HG03097 (cell line): ENCODE data around the gene AKAP6.

Experiments
- ATAC-seq: cut with Tn5 transposase; IDR thresholded peaks from one replicate; pipeline ENCODE4 v1.9.1; 2021; ENCODE audit not compliant: unreplicated experiment, low FRiP score

AKAP6 gene

DNA sequence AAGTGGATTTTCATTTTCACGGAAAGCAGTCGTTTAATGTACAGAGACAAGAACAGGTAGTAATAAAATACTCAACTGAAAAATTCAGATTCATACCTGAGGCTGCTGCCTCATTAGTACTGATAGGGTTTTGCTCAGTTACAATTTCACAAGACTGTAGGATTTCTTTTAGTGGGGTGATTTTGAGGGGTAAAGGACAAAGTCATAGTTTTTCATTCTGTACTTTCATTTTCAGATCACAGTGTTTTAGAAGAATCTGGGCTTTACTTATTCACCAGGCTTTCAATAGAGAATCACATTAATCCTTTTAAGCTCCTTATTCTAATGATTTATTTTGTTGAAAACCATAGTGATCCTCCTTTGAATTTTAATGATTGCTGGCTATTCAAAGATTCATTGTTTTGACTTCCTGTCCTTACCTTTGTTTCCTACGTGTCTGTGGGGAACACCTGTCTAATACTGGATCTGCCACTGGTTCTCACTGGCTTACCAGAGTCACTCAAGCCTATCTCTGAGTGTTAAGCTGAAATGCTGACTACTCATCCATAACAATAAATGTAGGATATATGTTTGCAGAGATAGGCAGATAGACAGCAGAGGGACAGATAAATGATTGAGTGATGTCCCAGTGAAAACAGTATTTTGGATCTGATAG is 365.8 kb downstream of the AKAP6 start:
- ATAC-seq = no peak

DNA sequence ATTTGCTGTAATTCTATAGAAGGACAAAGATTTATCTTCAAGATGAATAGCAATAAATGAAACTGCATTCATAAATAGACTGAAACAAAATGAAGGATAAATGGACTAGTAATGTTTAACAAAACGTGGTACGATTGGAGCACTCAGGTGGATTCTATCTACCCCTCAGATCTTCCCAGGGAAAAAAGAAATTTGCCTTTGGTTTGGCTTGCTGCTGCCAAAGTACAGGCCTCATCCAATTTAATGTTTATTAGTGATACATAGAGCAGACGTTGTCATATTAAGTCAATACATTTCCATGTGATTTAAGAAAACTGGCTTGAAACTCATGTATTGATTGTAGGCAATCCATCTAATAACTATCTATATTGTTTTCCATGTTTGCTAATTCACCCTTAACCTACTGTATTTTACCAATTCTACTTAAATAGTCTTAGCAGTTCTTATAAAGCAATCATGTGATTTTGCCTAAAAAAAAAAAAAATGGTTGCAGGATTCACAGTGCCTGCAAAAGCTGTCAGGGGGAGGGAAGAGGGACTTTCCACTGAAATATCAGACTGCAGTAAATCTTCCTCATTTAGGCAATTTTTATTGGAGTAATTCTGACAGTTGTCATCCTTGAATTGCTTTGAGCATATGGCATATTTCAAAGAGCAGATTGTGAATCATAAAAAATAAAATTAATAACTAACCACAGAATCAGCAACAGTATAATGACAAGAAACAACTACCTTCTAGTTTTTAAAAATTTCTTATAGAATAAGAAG is 367.4 kb downstream of the AKAP6 start:
- no peak for ATAC-seq

DNA sequence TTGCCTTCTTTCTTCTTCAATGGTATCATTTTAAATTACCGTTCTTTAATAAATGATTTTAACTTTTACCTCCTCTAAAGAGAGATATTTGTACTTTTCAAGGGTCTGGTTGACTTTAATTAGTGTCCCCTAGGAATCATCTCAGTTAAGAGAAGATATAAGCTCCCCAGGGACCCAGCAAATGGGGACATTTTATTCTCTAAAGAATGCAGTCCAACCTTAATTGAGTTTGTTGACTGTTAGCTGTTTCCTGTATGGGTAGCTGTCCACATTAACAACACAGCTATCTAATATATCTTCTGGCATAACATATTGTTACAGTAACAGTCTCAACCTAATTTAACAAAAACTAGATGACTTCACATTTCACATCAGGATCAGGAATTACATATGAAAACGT is 368.0 kb downstream of the AKAP6 start:
- no peak for ATAC-seq

DNA sequence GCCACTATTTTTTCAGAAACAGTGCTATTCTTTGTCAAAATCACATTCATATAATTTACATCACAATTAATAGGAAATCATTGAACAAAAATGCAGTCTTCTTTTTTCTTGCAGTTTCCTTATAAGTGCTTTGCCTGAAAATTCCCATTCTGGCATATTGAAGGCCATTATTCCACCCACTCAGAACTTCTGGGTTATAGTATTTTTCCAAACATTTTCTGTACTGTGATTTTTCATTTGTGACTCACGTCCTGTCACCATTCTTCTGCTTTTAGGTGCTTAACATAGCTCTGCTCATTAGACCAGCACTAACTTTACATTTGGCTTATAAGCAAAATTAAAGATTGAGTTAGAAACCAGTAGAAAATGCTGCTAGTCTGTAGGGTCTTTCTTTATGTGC is 368.6 kb downstream of the AKAP6 start:
- ATAC-seq = no peak

DNA sequence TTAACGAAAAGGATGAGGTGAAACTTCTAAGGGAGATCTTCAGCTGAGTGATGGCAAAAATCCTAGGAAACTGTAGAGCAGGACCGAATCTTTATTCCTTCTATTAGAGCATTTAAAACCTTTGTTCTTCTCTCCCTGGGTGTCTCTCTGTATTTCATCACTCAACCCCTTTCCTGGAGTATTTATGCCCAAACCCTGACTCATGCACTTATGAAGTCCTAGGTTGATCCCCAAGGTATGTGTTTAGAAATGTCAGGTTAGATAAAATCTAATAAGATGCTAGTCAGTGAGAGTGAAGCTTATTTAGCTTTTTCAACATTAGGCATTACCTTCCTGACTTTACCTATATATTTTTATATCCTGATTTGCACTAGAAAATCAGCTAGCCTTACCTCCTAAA is 369.7 kb downstream of the AKAP6 start:
- ATAC-seq = no peak

DNA sequence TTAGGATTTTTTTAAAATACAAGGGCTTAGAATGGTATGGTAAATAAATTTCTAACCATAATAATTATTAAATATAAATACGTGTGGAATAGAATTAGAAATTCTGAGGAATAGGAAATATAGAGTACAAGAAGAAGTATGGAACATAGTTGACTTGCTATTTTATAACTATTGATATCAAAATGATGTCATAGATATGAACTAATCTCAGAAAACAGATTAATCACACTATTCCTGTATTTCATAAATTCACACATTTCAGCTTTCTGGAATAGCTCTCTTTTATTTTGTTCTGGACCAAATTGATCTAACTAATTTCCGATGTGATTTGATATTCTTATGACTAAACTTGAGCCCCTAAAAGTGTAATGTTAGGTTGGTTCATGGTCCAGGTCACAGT is 372.4 kb downstream of the AKAP6 start:
- no peak for ATAC-seq

DNA sequence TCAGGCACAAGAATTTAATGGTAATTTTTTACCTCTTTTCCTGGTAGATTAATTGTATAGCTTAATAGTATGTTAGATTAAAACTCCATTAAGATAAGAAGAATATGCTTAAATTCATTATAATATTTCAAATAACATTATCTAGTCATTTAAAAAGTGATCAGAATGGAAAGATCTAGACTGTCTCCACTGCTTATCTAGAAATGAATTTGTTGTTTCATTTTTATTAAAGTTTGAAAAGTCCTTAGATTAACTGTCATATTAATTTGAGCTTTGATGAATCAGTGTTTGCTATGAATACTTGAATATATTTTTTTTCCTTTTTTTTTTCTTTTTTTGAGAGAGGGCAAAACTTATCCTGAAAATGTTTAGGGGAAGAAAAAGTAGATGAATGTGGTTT is 373.0 kb downstream of the AKAP6 start:
- ATAC-seq = no peak

DNA sequence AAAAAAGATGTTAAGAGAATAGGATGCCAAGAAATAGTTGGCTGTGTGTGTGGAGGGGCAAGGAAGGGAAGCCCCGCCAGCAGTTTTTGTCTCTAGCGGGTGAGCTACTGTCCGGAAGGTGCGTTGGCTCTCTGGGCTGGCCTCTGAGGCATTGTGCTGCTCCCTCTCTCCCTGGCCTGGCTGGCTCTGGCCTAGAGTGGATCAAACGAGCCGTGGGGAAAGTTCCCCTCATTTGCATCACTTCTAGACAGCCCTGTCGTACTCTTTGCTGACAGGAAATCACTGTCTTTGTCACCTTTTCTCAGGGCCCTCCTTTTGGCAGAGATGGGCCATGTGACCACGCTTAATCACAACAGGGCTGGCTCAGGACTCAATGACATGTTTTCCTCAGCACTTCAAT is 373.5 kb downstream of the AKAP6 start:
- ATAC-seq = peak; percentile 54

DNA sequence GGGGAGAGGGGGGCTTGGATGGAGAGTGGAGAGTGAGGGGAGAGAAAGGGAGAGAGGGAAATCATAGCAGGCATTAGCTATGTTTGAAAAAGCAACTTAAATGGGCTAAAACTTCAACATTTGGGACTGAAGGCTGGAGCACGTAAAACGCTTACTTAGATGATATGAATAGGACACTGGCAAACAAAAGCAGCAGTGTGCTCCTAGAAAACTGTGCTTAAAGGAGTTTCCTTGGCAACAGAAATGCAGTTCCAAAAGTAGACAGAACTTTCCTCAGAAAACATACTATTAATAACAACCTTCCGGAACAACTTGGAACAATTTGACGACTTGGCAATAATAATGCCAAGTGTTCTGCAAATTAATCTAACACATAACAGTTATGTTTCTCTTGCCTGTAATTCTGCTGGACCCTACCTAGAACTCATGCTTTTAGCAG is 374.1 kb downstream of the AKAP6 start:
- ATAC-seq = no peak

DNA sequence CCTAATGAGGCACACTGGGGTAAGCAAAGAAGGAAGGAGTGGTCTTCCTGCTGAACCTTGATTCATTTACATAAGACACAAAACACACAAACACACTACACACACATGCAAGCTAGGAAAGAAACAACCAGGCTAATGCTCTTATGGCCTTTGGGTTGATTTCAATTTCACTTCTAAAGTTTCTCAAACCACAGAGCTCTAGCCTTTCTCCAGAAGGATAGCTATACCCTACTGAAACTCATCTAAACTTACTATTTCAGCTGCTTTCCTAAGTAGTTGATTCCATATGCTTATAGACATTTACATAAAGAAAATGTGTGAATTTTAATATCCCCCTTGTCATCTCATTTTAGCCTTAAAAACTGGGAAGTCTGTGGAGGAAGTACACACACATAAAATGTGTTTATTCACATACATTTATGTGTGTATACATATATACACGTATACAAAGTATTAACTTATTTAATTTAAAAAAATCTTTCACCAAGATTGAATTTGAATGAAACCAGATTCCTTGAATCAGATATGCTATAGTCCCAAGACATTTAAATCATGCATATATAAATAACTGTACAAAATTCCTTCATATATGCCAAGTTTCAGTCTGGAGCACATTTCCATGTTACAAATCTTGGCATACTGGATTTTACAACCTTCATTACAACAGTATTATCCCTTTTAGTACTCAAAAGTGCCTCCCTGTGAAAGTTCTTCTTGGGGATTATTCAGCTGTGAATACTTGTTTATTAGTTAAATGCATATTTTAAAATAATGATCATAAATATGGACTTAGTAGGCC is 377.8 kb downstream of the AKAP6 start:
- no peak for ATAC-seq

DNA sequence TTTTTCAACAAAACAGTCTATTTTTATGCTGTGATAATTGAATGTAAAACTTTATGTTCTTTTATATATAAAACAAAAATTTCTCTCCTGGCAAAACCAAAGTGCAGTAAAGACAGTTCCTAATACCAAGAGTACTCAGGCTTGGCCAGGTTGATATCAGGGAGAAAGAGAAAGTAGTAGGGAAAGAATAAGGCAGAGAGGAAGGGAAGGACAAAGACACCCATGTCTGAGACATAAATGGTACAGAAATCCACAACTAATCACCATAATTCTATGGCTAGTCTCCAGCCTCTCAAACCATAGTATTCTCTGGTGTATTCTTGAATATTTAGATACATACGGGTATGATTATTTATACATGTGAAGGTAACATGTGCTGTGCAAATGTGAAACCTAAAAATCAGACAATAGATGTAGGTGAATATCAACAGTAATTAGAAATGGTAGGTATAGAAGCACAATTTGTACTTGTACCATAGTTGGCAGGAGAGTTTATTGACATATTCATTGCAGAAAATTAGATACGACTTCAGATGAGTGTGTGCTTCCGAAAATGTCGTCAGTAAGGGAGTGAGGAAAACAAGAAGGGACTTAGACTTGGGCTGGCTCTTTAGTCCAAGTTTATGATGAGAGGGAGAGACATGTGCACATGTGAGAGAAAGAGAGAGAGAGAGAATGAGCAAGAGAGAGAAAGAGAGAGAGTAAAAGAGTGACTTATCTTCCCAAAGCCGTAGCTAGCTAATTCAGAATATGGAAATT is 378.8 kb downstream of the AKAP6 start:
- no peak for ATAC-seq

DNA sequence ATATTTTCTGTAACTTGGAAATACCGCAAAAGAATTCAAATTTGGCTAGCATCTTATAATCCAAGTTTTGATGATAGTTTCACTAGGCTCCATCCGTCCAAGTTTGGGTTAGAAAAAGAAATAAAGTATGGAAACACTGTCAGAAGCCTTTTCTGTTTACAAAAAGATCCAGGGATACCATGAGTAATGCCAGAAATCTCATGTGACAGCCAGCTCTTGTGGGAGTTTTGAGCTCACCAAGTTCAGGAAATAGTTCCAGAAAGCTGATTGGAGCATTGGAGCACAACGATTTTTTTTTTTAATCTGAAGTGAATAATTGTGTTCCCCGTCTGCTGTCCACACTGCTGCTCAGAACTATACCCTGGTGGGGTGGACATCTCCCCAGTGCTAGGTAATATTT is 379.9 kb downstream of the AKAP6 start:
- no peak for ATAC-seq

DNA sequence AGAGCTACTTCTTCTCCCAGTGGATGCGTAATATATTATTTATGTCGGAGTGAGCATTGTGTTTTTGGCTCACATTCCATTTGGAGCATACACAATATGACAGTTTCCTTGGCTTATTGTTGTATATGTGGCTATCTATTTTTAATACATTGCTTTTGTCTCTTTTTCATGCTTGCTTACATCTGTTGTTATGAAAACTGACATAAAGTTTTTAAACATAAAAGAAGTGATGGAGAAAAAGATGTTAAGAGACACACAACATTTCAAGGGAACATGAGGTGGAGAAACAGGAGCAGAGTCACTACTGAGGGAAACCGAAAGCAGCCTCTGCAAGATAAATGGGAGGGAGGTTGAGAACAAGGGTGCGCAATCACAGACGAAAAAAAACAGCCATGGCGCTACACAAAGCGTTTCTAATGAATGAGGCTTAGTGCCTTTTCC is 381.2 kb downstream of the AKAP6 start:
- ATAC-seq = no peak

DNA sequence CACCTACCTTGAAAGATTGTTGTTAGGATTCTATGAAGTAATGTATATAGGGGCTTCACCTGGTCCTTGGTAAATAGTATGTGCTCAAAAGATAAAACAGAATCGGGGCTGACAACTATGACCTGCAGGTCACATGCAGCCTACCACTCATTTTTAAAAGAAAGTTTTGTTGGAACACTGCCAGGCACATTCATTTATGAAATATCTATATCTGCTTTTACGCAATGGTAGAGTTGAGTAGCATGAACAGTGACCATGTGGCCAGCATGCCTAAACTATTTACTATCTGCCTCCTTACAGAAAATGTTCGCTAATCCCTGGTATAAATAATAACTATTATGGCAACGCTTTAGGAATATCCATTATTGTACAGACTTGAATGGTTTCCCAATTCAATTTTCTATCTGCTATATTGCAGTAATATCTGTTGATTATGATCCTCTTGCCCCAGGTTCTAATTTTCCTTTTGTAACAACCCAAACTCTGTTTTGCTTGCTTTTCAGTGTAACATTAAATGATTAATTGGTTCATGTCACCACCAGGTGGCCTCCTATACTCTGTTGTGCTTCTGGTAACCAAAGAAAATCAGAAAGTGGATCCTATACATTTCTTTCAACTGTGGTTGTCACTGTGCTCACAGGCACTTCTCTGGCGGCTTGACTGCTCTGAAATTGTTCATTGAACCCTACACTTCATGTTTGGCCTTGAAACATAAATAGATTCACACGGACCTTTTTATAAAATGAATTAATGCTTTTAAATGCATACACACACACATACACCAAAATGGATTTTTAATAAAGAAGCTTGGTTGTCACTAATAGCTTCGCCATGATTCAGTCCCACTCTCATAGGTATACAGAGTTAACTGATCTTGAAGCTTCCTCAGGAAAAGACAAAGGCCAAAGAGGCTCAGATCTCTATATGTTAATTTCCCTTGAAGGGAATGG is 381.9 kb downstream of the AKAP6 start:
- no peak for ATAC-seq

DNA sequence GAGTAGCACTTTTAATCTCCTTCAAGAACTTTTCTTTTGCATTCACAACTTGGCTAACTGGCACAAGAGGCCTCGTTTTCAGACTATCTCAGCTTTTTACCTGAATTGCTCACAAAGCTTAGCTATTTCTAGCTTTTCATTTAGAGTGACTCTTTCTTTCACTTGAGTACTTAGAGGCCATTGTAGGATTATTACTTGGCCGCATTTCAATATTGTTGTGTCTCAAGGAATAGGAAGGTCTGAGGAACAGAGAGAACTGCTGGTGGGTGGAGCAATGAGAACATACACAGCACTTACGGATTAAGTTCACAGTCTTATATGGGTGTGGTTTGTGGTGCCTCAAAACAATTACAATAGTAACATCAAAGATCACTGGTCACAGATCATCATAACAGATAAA is 384.8 kb downstream of the AKAP6 start:
- no peak for ATAC-seq

DNA sequence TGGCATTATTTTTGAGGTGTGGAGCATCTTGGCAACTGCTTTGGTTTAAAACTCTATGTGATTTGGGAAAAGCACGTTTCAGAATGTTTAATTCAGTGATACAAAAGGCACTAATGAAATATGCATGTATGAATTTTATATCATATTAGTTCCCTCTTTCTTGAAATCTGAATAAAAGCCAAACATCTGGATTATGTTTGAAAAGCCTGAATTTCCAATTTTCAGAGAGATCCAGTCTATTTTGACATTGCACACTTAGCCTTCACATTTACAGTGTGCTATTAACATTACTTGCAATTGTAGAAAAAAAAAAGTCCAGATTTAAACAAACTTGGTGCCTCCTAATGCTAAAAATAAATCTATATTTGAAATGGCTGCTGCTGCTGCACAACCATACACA is 390.5 kb downstream of the AKAP6 start:
- ATAC-seq = no peak

DNA sequence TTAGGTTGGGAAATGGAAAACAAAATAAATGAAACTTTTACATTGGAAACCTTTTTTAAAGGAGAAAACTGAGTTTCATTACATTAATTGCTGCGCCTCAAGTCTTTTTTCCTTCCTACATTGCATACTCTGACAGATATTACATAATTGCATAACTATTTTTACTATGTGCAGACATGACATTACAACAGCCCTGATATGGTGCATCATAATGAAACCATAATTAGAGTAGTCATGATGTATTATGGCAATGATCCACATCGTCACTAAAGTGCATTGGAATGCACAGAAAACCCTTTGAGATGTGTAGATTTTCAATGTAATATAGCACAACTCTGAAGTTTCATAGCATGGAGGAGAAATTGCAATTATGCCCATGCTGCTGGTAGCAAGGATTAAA is 391.8 kb downstream of the AKAP6 start:
- no peak for ATAC-seq

DNA sequence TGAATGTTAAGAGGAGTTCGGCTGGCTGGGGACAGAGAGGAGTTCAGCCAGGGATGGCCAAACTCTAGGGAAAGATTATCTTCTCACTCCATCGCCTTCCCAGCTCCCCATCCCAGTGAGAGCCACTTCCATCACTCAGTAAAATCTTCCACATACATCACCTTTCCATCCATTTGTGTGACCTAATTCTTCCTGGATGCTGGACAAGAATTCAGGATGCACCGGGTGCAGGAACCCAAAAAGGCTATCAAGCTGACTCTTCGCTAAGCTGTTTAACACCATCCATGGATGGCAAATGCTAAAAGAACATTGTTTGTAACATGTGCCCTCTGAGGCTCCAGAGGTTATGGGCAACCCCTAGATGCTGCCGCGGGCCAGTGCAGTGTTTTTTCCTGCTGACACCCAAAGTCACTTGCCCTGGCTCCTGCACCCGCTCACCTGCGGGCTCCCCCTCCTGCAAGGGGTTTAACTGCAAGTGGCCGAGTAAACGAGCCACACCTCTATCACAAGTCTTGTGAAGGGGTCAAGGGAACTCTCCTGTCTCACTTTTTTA is 393.6 kb downstream of the AKAP6 start:
- ATAC-seq = no peak

DNA sequence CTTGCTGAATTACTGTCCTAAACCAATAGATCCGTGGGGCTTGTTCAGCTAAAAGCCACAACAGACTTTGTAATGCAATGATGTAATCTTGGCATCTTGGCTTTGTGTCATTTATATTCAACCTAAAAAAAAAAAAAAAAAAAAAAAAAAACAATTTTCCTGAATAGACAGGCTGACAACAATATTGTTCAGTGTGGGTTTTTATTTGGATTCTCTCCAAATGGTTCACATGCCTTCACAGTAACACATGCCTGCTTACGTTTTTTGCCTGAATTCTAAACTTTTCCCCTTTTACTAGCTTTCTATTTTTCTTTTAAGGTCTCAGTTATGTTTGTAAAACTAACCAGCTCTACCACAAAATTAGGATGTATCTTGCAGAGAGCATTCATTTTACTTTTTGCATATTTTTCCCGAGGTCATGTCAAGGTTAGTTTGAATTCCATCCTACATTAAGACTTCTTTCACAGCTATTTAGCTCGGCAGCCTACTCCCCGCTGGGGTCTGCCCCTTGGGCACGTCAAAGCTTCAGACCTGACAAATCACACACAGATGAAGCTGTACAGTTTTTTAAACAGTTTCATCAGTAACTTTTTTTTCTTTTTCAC is 395.9 kb downstream of the AKAP6 start:
- no peak for ATAC-seq
